A673 (cell line): ENCODE measurements around the gene SPECC1L. TPM values are rescaled to one million over a fixed set of nuclear protein-coding genes. Genes with fewer than 3 reads are reported as not detected.

ENCODE experiments used
- BruUV-seq: library from RNA; stranded (reverse); fragments of 400-500 nt; replicated peaks from 2 replicates; lab custom pipeline; 2021; lab: Mats Ljungman, UMichigan
- CTCF ChIA-PET: fragments of 300-600 bp; sonication (Branson Sonifier 250); formaldehyde crosslinking; loops from one replicate; lab custom pipeline; 2022; ENCODE audit warnings: antibody characterized with exemption; lab: Charles Lee
- POLR2A ChIA-PET: fragments of 300-600 bp; sonication (Branson Sonifier 250); formaldehyde crosslinking; loops from one replicate; lab custom pipeline; 2022; ENCODE audit warnings: antibody characterized with exemption; ENCODE audit not compliant: low non-redundant PET; lab: Charles Lee
- DNase-seq: peaks from one replicate; pipeline ENCODE4 v3.0.0-alpha.2; 2015; ENCODE audit warnings: low spot score
- H3K27ac ChIP-seq: fragments of 200-600 bp; sonication (generic); 2 replicates; pipeline ENCODE4 v1.5.1; 2016; ENCODE audit warnings: mixed run types, low read depth, mild to moderate bottlenecking, mixed read lengths, antibody characterized with exemption, low read length; ENCODE audit not compliant: poor library complexity, severe bottlenecking
- H3K27me3 ChIP-seq: fragments of 200-600 bp; sonication (generic); replicated peaks from 2 replicates; pipeline ENCODE4 v1.6.1; 2017; ENCODE audit warnings: mixed run types, low read depth, mild to moderate bottlenecking, mixed read lengths, antibody characterized with exemption, low read length; ENCODE audit not compliant: insufficient read depth, poor library complexity
- H3K36me3 ChIP-seq: fragments of 200-600 bp; sonication (generic); 2 replicates; pipeline ENCODE4 v1.6.1; 2016; ENCODE audit warnings: mixed run types, mild to moderate bottlenecking, mixed read lengths, antibody characterized with exemption, low read length; ENCODE audit not compliant: insufficient read depth, poor library complexity, severe bottlenecking
- H3K4me1 ChIP-seq: fragments of 200-600 bp; sonication (generic); 2 replicates; pipeline ENCODE4 v1.6.1; 2017; ENCODE audit warnings: mixed run types, mild to moderate bottlenecking, mixed read lengths, antibody characterized with exemption, low read length; ENCODE audit not compliant: insufficient read depth, poor library complexity, severe bottlenecking
- H3K4me3 ChIP-seq: fragments of 200-600 bp; sonication (generic); 2 replicates; pipeline ENCODE4 v1.5.1; 2016; ENCODE audit warnings: low read depth, mixed run types, mild to moderate bottlenecking, mixed read lengths, low read length; ENCODE audit not compliant: poor library complexity, severe bottlenecking
- H3K9me3 ChIP-seq: fragments of 200-600 bp; sonication (generic); 2 replicates; pipeline ENCODE4 v1.6.1; 2016; ENCODE audit warnings: mixed run types, low read depth, mild to moderate bottlenecking, mixed read lengths, antibody characterized with exemption, low read length; ENCODE audit not compliant: poor library complexity, severe bottlenecking
- CTCF ChIP-seq: fragments of 300-800, 200-600 bp; sonication (generic); conservative IDR thresholded peaks from 2 replicates; pipeline ENCODE4 v1.5.1; 2017; ENCODE audit warnings: low read depth, mild to moderate bottlenecking, antibody characterized with exemption, low read length, moderate library complexity, mixed read lengths
- EZH2 ChIP-seq: fragments of 200-600 bp; sonication (generic); IDR thresholded peaks from 2 replicates; pipeline ENCODE4 v1.6.1; 2017; ENCODE audit warnings: borderline replicate concordance, low read depth, mild to moderate bottlenecking, mixed read lengths, antibody characterized with exemption, low read length; ENCODE audit not compliant: poor library complexity, severe bottlenecking
- intact Hi-C: fragments of 100-400 bp; cut with micrococcal nuclease; formaldehyde crosslinking; loops from one replicate; pipeline ENCODE4 v1.10.0; 2022; ENCODE audit not compliant: unreplicated experiment
- total RNA-seq: library from RNA; stranded (reverse); gene quantifications from 2 replicates; pipeline ENCODE4 v1.2.3, GENCODE V29; 2021

SPECC1L gene
- total RNA-seq, 1 experiment from 2014 or later, result 56.7 TPM

DNA sequence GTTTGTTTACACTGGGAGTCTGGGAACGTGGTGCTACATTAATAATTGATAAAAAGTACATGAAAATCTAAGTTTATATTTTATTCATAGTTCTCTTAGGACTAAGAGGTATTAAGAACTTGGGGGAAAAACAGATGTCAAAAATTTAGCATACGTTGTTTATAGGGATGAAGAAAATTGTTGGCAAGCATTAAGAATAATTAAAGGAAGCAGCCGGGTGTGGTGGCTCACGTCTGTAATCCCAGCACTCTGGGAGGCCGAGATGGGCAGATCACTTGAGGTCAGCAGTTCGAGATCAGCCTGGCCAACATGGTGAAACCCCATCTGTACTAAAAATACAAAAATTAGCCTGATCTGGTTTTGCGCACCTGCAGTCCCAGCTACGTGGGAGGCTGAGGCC lies 96.1 kb downstream of the SPECC1L start:
- no peak for TF ChIP-seq CTCF
- intact Hi-C loops, result no loop called here
- Histone ChIP-seq H3K27ac (no peak overlapping the region), H3K4me3 (no peak overlapping the region), H3K4me1 (no peaks in the 10 kb centered on the region), H3K36me3 (peaks cover 59% of the 10 kb centered on the region), H3K27me3 (no peaks in the 10 kb centered on the region), H3K9me3 (no peaks in the 10 kb centered on the region)
- no peak for DNase-seq
- ChIA-PET CTCF (no interaction called here), POLR2A (no interaction called here)
- no TSS peak for BruUV-seq

GRCh38 chr22:24367841-24368240 lies 97.2 kb downstream of the SPECC1L start:
- H3K27me3 ChIP-seq, result no peaks in the 10 kb centered on the region
- POLR2A ChIA-PET, result no interaction called here
- BruUV-seq, result no TSS peak
- H3K9me3 ChIP-seq, result no peaks in the 10 kb centered on the region
- no peak overlapping the region for H3K27ac ChIP-seq
- peaks cover 63% of the 10 kb centered on the region for H3K36me3 ChIP-seq
- H3K4me1 ChIP-seq, result no peaks in the 10 kb centered on the region
- TF ChIP-seq CTCF, result no peak
- no peak for TF ChIP-seq EZH2
- CTCF ChIA-PET, result no interaction called here
- DNase-seq, result no peak
- no peak overlapping the region for H3K4me3 ChIP-seq
- intact Hi-C loops, result no loop called here

DNA sequence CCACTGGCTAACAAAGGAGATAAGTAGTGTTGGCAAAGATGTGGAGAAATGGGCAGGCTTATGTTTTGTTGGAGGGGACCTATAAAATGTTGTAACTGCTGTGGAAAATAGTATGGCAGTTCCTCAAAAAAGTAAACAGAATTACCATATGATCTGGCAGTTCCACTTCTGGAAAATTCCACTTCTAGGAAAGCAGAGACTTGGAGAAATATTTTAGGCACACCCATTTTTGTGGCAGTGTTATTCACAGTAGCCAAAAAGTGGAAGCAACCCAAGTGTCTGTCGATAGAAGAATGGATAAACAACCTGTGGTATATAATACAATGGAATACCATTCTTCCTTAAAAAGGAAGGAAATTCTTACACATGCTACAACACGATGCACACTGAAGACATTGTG lies 99.8 kb downstream of the SPECC1L start:
- no peak for DNase-seq
- CTCF ChIA-PET, result no interaction called here
- intact Hi-C loops, result no loop called here
- BruUV-seq, result no TSS peak
- Histone ChIP-seq H3K27ac (no peak overlapping the region), H3K27me3 (no peaks in the 10 kb centered on the region), H3K9me3 (no peaks in the 10 kb centered on the region), H3K4me3 (no peak overlapping the region), H3K4me1 (no peaks in the 10 kb centered on the region), H3K36me3 (peaks cover 57% of the 10 kb centered on the region)
- POLR2A ChIA-PET, result no interaction called here
- TF ChIP-seq EZH2, result no peak
- TF ChIP-seq CTCF, result no peak
